Activated CD8-positive, alpha-beta memory T cell treated with anti-CD3 and anti-CD28 coated beads, Interleukin-2, amount 50 U/mL, for 1 hour (primary cell): ENCODE results near the gene MSX2.

Source experiments
- DNase-seq: peaks from one replicate; pipeline ENCODE4 v3.0.0-alpha.2; 2020; ENCODE audit errors: extremely low read depth

Gene MSX2

GRCh38 chr5:174773371-174773770 is 49.0 kb downstream of the MSX2 start:
- DNase-seq = no peak

- DNase-seq = no peak
Measured at GRCh38 chr5:174775081-174775480, 50.7 kb downstream of the MSX2 start.

GRCh38 chr5:174777111-174777510 is 52.7 kb downstream of the MSX2 start:
- no peak for DNase-seq

DNA sequence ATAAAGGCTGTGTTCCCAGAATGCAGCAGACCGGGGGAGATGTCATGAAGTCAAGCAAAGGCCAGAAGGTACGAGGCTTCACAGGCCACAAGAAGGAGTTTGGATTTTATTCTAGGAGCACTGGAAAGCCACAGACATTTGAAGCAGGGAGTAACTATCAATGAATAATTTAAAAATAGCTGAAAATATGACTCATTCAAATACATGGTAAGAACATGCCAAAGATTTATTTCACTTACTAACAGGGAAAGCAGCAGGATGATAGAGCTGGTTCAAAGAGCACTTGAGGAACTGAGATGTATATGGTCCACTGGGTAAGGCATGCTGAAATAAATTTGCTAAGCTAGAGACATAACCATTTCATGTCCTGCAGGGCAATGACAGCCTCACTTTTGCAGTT is 53.2 kb downstream of the MSX2 start:
- no peak for DNase-seq
